ENCODE results near the gene CMKLR1.

GRCh38 chr12:108333898-108334699, 5.0 kb downstream of the CMKLR1 start:
- TF ChIP-seq, protein P1, sequence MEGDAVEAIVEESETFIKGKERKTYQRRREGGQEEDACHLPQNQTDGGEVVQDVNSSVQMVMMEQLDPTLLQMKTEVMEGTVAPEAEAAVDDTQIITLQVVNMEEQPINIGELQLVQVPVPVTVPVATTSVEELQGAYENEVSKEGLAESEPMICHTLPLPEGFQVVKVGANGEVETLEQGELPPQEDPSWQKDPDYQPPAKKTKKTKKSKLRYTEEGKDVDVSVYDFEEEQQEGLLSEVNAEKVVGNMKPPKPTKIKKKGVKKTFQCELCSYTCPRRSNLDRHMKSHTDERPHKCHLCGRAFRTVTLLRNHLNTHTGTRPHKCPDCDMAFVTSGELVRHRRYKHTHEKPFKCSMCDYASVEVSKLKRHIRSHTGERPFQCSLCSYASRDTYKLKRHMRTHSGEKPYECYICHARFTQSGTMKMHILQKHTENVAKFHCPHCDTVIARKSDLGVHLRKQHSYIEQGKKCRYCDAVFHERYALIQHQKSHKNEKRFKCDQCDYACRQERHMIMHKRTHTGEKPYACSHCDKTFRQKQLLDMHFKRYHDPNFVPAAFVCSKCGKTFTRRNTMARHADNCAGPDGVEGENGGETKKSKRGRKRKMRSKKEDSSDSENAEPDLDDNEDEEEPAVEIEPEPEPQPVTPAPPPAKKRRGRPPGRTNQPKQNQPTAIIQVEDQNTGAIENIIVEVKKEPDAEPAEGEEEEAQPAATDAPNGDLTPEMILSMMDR (IDR thresholded peaks at IDR 0.05; ENCODE audit: low read length) = no peak
- TF ChIP-seq EZH2 (optimal IDR thresholded peaks at IDR 0.05; ENCODE audit: low read depth, low read length) (no peak), EZH2phosphoT487 (IDR thresholded peaks at IDR 0.05; ENCODE audit: low read length) (no peak)

Measured in MM.1S (cell line).